Hypothalamus (tissue), 51 donors: Measurements from ENCODE around the gene KIR2DL1.
"Not testable (repeated sequence)": the region's sequence is repeated elsewhere in the genome, so short reads cannot be mapped to it uniquely, and the experiment has no call there.

Experiments
- DNase-seq, 51 donors: peaks; one replicate each; lab custom pipeline; 2025; lab: John Stamatoyannopoulos, UW

Gene KIR2DL1

GRCh38 chr19:54817670-54818536, 48.3 kb downstream of the KIR2DL1 start:
- DNase-seq = no peak

GRCh38 chr19:54824416-54824815, 54.8 kb downstream of the KIR2DL1 start:
- DNase-seq = not testable (repeated sequence)

GRCh38 chr19:54825326-54825725, 55.7 kb downstream of the KIR2DL1 start:
- DNase-seq = not testable (repeated sequence)

- DNase-seq = not testable (repeated sequence)
Observed at GRCh38 chr19:54828064-54828463, 58.5 kb downstream of the KIR2DL1 start.

GRCh38 chr19:54832496-54832895, 62.9 kb downstream of the KIR2DL1 start, which contains the start of gene KIR2DS4:
Gene KIR2DS4, plus strand, starts transcription at chr19:54832676.
- not testable (repeated sequence) for DNase-seq
